Measurements from ENCODE around the gene ATN1.

The ATN1 gene

GRCh38 chr12:6957741-6958608 lies 30.2 kb downstream of the ATN1 start:
- DNase-seq (peak; percentile 30), ATAC-seq (no peak)

- no peak for ATAC-seq
- peak; percentile 34 for DNase-seq
These were observed 30.9 kb downstream of the ATN1 start for GRCh38 chr12:6958609-6959057.

- ATAC-seq (peak; percentile 42), DNase-seq (peak; percentile 76)
These were observed 31.5 kb downstream of the ATN1 start for GRCh38 chr12:6959058-6959804.

GRCh38 chr12:6959805-6960592 lies 32.2 kb downstream of the ATN1 start:
- no peak for ATAC-seq

GRCh38 chr12:6960593-6961277 lies 33.0 kb downstream of the ATN1 start:
- peak; percentile 2 for ATAC-seq
- DNase-seq, result peak; percentile 37

More at GRCh38 chr12:6959805-6960592, 32.2 kb downstream of the ATN1 start:
- DNase-seq, result peak; percentile 26

GRCh38 chr12:6961278-6961694 lies 33.5 kb downstream of the ATN1 start:
- peak; percentile 94 for DNase-seq
- peak; percentile 71 for ATAC-seq

- ATAC-seq, result peak; percentile 38
- peak; percentile 72 for DNase-seq
These were observed 34.0 kb downstream of the ATN1 start for GRCh38 chr12:6961695-6962284.

GRCh38 chr12:6962285-6963015 lies 34.7 kb downstream of the ATN1 start:
- DNase-seq, result no peak
- no peak for ATAC-seq

GRCh38 chr12:6963016-6963731 lies 35.4 kb downstream of the ATN1 start:
- peak; percentile 15 for DNase-seq

GRCh38 chr12:6963791-6964413 lies 36.1 kb downstream of the ATN1 start:
- DNase-seq (no peak), ATAC-seq (no peak)

More at GRCh38 chr12:6963016-6963731, 35.4 kb downstream of the ATN1 start:
- ATAC-seq, result no peak

- DNase-seq, result no peak
- no peak for ATAC-seq
These were observed 36.9 kb downstream of the ATN1 start for GRCh38 chr12:6964605-6965025.

- DNase-seq (peak; percentile 94), ATAC-seq (peak; percentile 37)
These were observed 37.4 kb downstream of the ATN1 start for GRCh38 chr12:6965026-6965661.

GRCh38 chr12:6965714-6966113 lies 38.0 kb downstream of the ATN1 start:
- ATAC-seq (no peak), DNase-seq (no peak)

GRCh38 chr12:6966351-6966750 lies 38.6 kb downstream of the ATN1 start:
- DNase-seq (no peak), ATAC-seq (no peak)

GRCh38 chr12:6967651-6968100 lies 39.9 kb downstream of the ATN1 start:
- ATAC-seq (no peak), DNase-seq (no peak)

GRCh38 chr12:6968426-6968825 lies 40.7 kb downstream of the ATN1 start:
- DNase-seq (no peak), ATAC-seq (no peak)

GRCh38 chr12:6970096-6970527 lies 42.4 kb downstream of the ATN1 start:
- peak; percentile 35 for DNase-seq
- no peak for ATAC-seq

- DNase-seq (no peak), ATAC-seq (no peak)
These were observed 46.4 kb downstream of the ATN1 start for GRCh38 chr12:6974180-6974579.

Data from stimulated activated naive CD8-positive, alpha-beta T cell treated with anti-CD3 and anti-CD28 coated beads, Interleukin-15, Interleukin-2, amounts not matched to agents 100 U/mL and 50 U/mL, for 24 hours (primary cell).